ENCODE measurements around the gene OSBPL8.

- no peak for TF ChIP-seq JUNB (CRISPR knock-in tag; conservative IDR thresholded peaks at IDR 0.05)
- no peak for TF ChIP-seq NR3C1 (CRISPR knock-in tag; IDR thresholded peaks at IDR 0.05)
- TF ChIP-seq STAG1 (CRISPR knock-in tag; IDR thresholded peaks at IDR 0.05; ENCODE audit: borderline replicate concordance) = no peak
- no peak for TF ChIP-seq CTCF (IDR thresholded peaks at IDR 0.05 in 2 of 3, conservative IDR thresholded peaks at IDR 0.05 in 1 of 3; ENCODE audit: insufficient read depth in 2 of 3, low read depth in 1 of 3, low read length in 3 of 3)
- no peak for TF ChIP-seq DPF2 (IDR thresholded peaks at IDR 0.05)
- TF ChIP-seq ZNF384 (IDR thresholded peaks at IDR 0.05; ENCODE audit: low read depth, low read length) = no peak
- TF ChIP-seq BRF2 (IDR thresholded peaks at IDR 0.05; ENCODE audit: borderline replicate concordance, insufficient read depth, insufficient read length) = no peak
- no peak for TF ChIP-seq RBBP5 (IDR thresholded peaks at IDR 0.05; ENCODE audit: borderline replicate concordance, insufficient read depth, low read length, poor library complexity, severe bottlenecking)
- no peak for TF ChIP-seq E2F8 (IDR thresholded peaks at IDR 0.05; ENCODE audit: low read depth, partially characterized antibody)
- TF ChIP-seq PTTG1 (tag; IDR thresholded peaks at IDR 0.05; ENCODE audit: low read depth) = no peak
- no peak for TF ChIP-seq E2F6 (IDR thresholded peaks at IDR 0.05; ENCODE audit: borderline replicate concordance in 1 of 2, extremely low read depth in 1 of 2, insufficient read depth in 1 of 2, insufficient read length in 1 of 2, low read depth in 1 of 2, low read length in 1 of 2, poor library complexity in 1 of 2, severe bottlenecking in 1 of 2)
Measured at GRCh38 chr12:76545486-76545885, 14.1 kb downstream of the OSBPL8 start.
